Nephron progenitor cell (in vitro differentiated cells): ENCODE data around the gene ANKRD53.
A peak's percentile ranks its signal among the peaks of the same experiment; 100 is the strongest.

Experiments used
- DNase-seq: peaks from one replicate; pipeline ENCODE4 v3.0.0; 2021
- H3K27ac Mint-ChIP-seq: 2 replicates; pipeline ENCODE4 v1.8.0; 2021; ENCODE audit warnings: mild to moderate bottlenecking, moderate library complexity, mixed read lengths
- H3K27me3 Mint-ChIP-seq: 2 replicates; pipeline ENCODE4 v1.8.0; 2021; ENCODE audit warnings: mild to moderate bottlenecking, low read depth, mixed read lengths; ENCODE audit not compliant: poor library complexity
- H3K36me3 Mint-ChIP-seq: 2 replicates; pipeline ENCODE4 v1.8.0; 2021; ENCODE audit warnings: low read depth, mixed read lengths
- H3K4me1 Mint-ChIP-seq: 2 replicates; pipeline ENCODE4 v1.8.0; 2021; ENCODE audit warnings: mixed read lengths
- H3K4me3 Mint-ChIP-seq: 2 replicates; pipeline ENCODE4 v1.8.0; 2021; ENCODE audit warnings: mild to moderate bottlenecking, moderate library complexity, mixed read lengths
- H3K9me3 Mint-ChIP-seq: 2 replicates; pipeline ENCODE4 v1.8.0; 2021; ENCODE audit warnings: mild to moderate bottlenecking, moderate library complexity, mixed read lengths
- CTCF ChIP-seq: fragments of 200-600 bp; sonication (generic); IDR thresholded peaks from 2 replicates; pipeline ENCODE4 v1.5.0; 2021; ENCODE audit warnings: antibody characterized with exemption

ANKRD53 gene

GRCh38 chr2:70978341-70979179 is at the start of gene ANKRD53:
Gene ANKRD53 (plus strand): TSS chr2:70978630. CDS start chr2:70978646, 16 bp downstream.
- Mint-ChIP-seq H3K9me3 (no peaks in the 10 kb centered on the region), H3K4me3 (peak within 1 kb of the TSS; percentile 88), H3K27me3 (peaks cover 11% of the 10 kb centered on the region), H3K27ac (no peak within 1 kb of the TSS), H3K4me1 (peaks cover 42% of the 10 kb centered on the region), H3K36me3 (peaks cover 5% of the 10 kb centered on the region)
- TF ChIP-seq CTCF: no peak
- DNase-seq: peak; percentile 87

GRCh38 chr2:70930371-70931329 is 47.8 kb upstream of the ANKRD53 start:
- Mint-ChIP-seq H3K4me3 (no peak overlapping the region), H3K27me3 (peaks cover 21% of the 10 kb centered on the region), H3K4me1 (peaks cover 36% of the 10 kb centered on the region), H3K36me3 (no peaks in the 10 kb centered on the region), H3K9me3 (no peaks in the 10 kb centered on the region), H3K27ac (no peak overlapping the region)
- no peak for DNase-seq
- TF ChIP-seq CTCF: no peak

- H3K27me3 Mint-ChIP-seq: peaks cover 17% of the 10 kb centered on the region
- no peak overlapping the region for H3K27ac Mint-ChIP-seq
- H3K4me1 Mint-ChIP-seq: peaks cover 41% of the 10 kb centered on the region
- no peaks in the 10 kb centered on the region for H3K9me3 Mint-ChIP-seq
- TF ChIP-seq CTCF: no peak
- H3K4me3 Mint-ChIP-seq: no peak overlapping the region
- H3K36me3 Mint-ChIP-seq: no peaks in the 10 kb centered on the region
- DNase-seq: no peak
Observed at GRCh38 chr2:70931376-70932000, 46.9 kb upstream of the ANKRD53 start.

- H3K4me1 Mint-ChIP-seq: peaks cover 53% of the 10 kb centered on the region
- no peak for DNase-seq
Observed at GRCh38 chr2:70932631-70933230, 45.7 kb upstream of the ANKRD53 start.

More at GRCh38 chr2:70932631-70933230, 45.7 kb upstream of the ANKRD53 start:
- TF ChIP-seq CTCF: no peak
- H3K27me3 Mint-ChIP-seq: peaks cover 13% of the 10 kb centered on the region
- no peak overlapping the region for H3K27ac Mint-ChIP-seq
- no peaks in the 10 kb centered on the region for H3K36me3 Mint-ChIP-seq
- H3K9me3 Mint-ChIP-seq: no peaks in the 10 kb centered on the region
- no peak overlapping the region for H3K4me3 Mint-ChIP-seq
